ENCODE data around the gene ZBTB18.
"Not testable (repeated sequence)": the region's sequence is repeated elsewhere in the genome, so short reads cannot be mapped to it uniquely, and the experiment has no call there.

ZBTB18 gene

GRCh38 chr1:244044423-244044822, 6.7 kb upstream of the ZBTB18 start:
- no CpG with 5 or more reads among the region's 1 CpG for WGBS
- Histone ChIP-seq H2BK12ac (ENCODE audit: low read length in 2 of 2) (no peak overlapping the region), H3K23ac (ENCODE audit: low read length in 2 of 2) (no peak overlapping the region), H2AK5ac (ENCODE audit: low read length, severe bottlenecking) (no peak overlapping the region), H3K4me3 (ENCODE audit: insufficient read depth in 1 of 2, low read depth in 1 of 2, low read length in 2 of 2) (no peak overlapping the region), H3K14ac (ENCODE audit: low read length in 2 of 2) (no peak overlapping the region), H3K27ac (ENCODE audit: low read length, poor library complexity, severe bottlenecking) (no peak overlapping the region), H2BK15ac (ENCODE audit: low read depth, poor library complexity, severe bottlenecking) (no peak overlapping the region), H3K4me2 (ENCODE audit: low read length, poor library complexity, severe bottlenecking) (no peak overlapping the region), H3K36me3 (ENCODE audit: control insufficient read depth in 1 of 2, insufficient read depth in 2 of 2, low read depth in 1 of 2, low read length in 2 of 2) (no peaks in the 10 kb centered on the region), H4K8ac (ENCODE audit: low read length) (no peak overlapping the region), H4K91ac (ENCODE audit: low read length) (no peak overlapping the region), H3K4ac (ENCODE audit: low read depth in 1 of 2, low read length in 2 of 2) (no peak overlapping the region), H3K27me3 (ENCODE audit: control insufficient read depth in 1 of 2, insufficient read depth in 1 of 2, low read length in 2 of 2) (no peaks in the 10 kb centered on the region), H3K9me3 (ENCODE audit: control insufficient read depth, low read length) (no peaks in the 10 kb centered on the region), H2BK5ac (ENCODE audit: low read depth, low read length, poor library complexity, severe bottlenecking) (no peak overlapping the region), H3K79me1 (replicated peaks; ENCODE audit: low read length, poor library complexity, severe bottlenecking) (peaks cover 2% of the 10 kb centered on the region), H3K9ac (ENCODE audit: low read length) (no peak overlapping the region), H3K18ac (ENCODE audit: low read depth in 1 of 2, low read length in 2 of 2) (no peak overlapping the region), H3K4me1 (ENCODE audit: control insufficient read depth, insufficient read depth, low read depth, low read length) (no peaks in the 10 kb centered on the region), H2BK120ac (ENCODE audit: low read depth, low read length) (no peak overlapping the region), H2AFZ (ENCODE audit: low read depth, low read length) (no peak overlapping the region)
- DNase-seq = no peak

GRCh38 chr1:244046254-244046653, 4.8 kb upstream of the ZBTB18 start:
- DNase-seq; H2AFZ ChIP-seq (ENCODE audit: low read depth, low read length); H3K36me3 ChIP-seq (ENCODE audit: control insufficient read depth in 1 of 2, insufficient read depth in 2 of 2, low read depth in 1 of 2, low read length in 2 of 2); H4K8ac ChIP-seq (ENCODE audit: low read length); H3K18ac ChIP-seq (ENCODE audit: low read depth in 1 of 2, low read length in 2 of 2); H3K9ac ChIP-seq (ENCODE audit: low read length); H3K79me1 ChIP-seq (replicated peaks; ENCODE audit: low read length, poor library complexity, severe bottlenecking); H2BK120ac ChIP-seq (ENCODE audit: low read depth, low read length); H2AK5ac ChIP-seq (ENCODE audit: low read length, severe bottlenecking); H3K27me3 ChIP-seq (ENCODE audit: control insufficient read depth in 1 of 2, insufficient read depth in 1 of 2, low read length in 2 of 2); H3K9me3 ChIP-seq (ENCODE audit: control insufficient read depth, low read length); H3K4me2 ChIP-seq (ENCODE audit: low read length, poor library complexity, severe bottlenecking); H3K14ac ChIP-seq (ENCODE audit: low read length in 2 of 2); H4K91ac ChIP-seq (ENCODE audit: low read length); H3K4me3 ChIP-seq (ENCODE audit: insufficient read depth in 1 of 2, low read depth in 1 of 2, low read length in 2 of 2); H3K4ac ChIP-seq (ENCODE audit: low read depth in 1 of 2, low read length in 2 of 2); H2BK12ac ChIP-seq (ENCODE audit: low read length in 2 of 2); H3K23ac ChIP-seq (ENCODE audit: low read length in 2 of 2); H3K4me1 ChIP-seq (ENCODE audit: control insufficient read depth, insufficient read depth, low read depth, low read length); H2BK5ac ChIP-seq (ENCODE audit: low read depth, low read length, poor library complexity, severe bottlenecking); H3K27ac ChIP-seq (ENCODE audit: low read length, poor library complexity, severe bottlenecking); H2BK15ac ChIP-seq (ENCODE audit: low read depth, poor library complexity, severe bottlenecking): not testable (repeated sequence)
- no CpG with 5 or more reads among the region's 1 CpG for WGBS

GRCh38 chr1:244046907-244047611, 4.0 kb upstream of the ZBTB18 start:
- Histone ChIP-seq H2AK5ac (ENCODE audit: low read length, severe bottlenecking) (no peak overlapping the region), H2BK5ac (ENCODE audit: low read depth, low read length, poor library complexity, severe bottlenecking) (no peak overlapping the region), H3K23ac (ENCODE audit: low read length in 2 of 2) (no peak overlapping the region), H3K27me3 (ENCODE audit: control insufficient read depth in 1 of 2, insufficient read depth in 1 of 2, low read length in 2 of 2) (no peaks in the 10 kb centered on the region), H3K14ac (ENCODE audit: low read length in 2 of 2) (no peak overlapping the region), H3K79me1 (replicated peaks; ENCODE audit: low read length, poor library complexity, severe bottlenecking) (peaks cover 2% of the 10 kb centered on the region), H3K9me3 (ENCODE audit: control insufficient read depth, low read length) (no peaks in the 10 kb centered on the region), H4K91ac (ENCODE audit: low read length) (no peak overlapping the region), H3K36me3 (ENCODE audit: control insufficient read depth in 1 of 2, insufficient read depth in 2 of 2, low read depth in 1 of 2, low read length in 2 of 2) (no peaks in the 10 kb centered on the region), H2AFZ (ENCODE audit: low read depth, low read length) (peak overlapping the region; percentile 8), H3K4me3 (ENCODE audit: insufficient read depth in 1 of 2, low read depth in 1 of 2, low read length in 2 of 2) (peak overlapping the region in 1 of 2 experiments; percentile 97), H4K8ac (ENCODE audit: low read length) (no peak overlapping the region), H3K4ac (ENCODE audit: low read depth in 1 of 2, low read length in 2 of 2) (peak overlapping the region in 1 of 2 experiments; percentile 37), H3K18ac (ENCODE audit: low read depth in 1 of 2, low read length in 2 of 2) (peak overlapping the region; percentile 48 to 58), H3K27ac (ENCODE audit: low read length, poor library complexity, severe bottlenecking) (peak overlapping the region; percentile 64), H3K4me1 (ENCODE audit: control insufficient read depth, insufficient read depth, low read depth, low read length) (no peaks in the 10 kb centered on the region), H2BK12ac (ENCODE audit: low read length in 2 of 2) (no peak overlapping the region), H3K9ac (ENCODE audit: low read length) (peak overlapping the region; percentile 93), H2BK120ac (ENCODE audit: low read depth, low read length) (no peak overlapping the region), H2BK15ac (ENCODE audit: low read depth, poor library complexity, severe bottlenecking) (no peak overlapping the region), H3K4me2 (ENCODE audit: low read length, poor library complexity, severe bottlenecking) (peak overlapping the region; percentile 69)
- WGBS = 14% methylated on average over 12 of the region's 13 CpGs
- peak; percentile 63 for DNase-seq

- Histone ChIP-seq H2BK120ac (ENCODE audit: low read depth, low read length) (no peak overlapping the region), H2BK5ac (ENCODE audit: low read depth, low read length, poor library complexity, severe bottlenecking) (peak overlapping the region; percentile 24), H4K8ac (ENCODE audit: low read length) (peak overlapping the region; percentile 45), H4K91ac (ENCODE audit: low read length) (peak overlapping the region; percentile 65), H3K9me3 (ENCODE audit: control insufficient read depth, low read length) (no peaks in the 10 kb centered on the region), H3K4me2 (ENCODE audit: low read length, poor library complexity, severe bottlenecking) (peak overlapping the region; percentile 69), H2BK12ac (ENCODE audit: low read length in 2 of 2) (peak overlapping the region in 1 of 2 experiments; percentile 72), H2AFZ (ENCODE audit: low read depth, low read length) (peak overlapping the region; percentile 8), H3K79me1 (replicated peaks; ENCODE audit: low read length, poor library complexity, severe bottlenecking) (peaks cover 2% of the 10 kb centered on the region), H3K14ac (ENCODE audit: low read length in 2 of 2) (peak overlapping the region in 1 of 2 experiments; percentile 99), H3K27me3 (ENCODE audit: control insufficient read depth in 1 of 2, insufficient read depth in 1 of 2, low read length in 2 of 2) (no peaks in the 10 kb centered on the region), H3K4ac (ENCODE audit: low read depth in 1 of 2, low read length in 2 of 2) (peak overlapping the region; percentile 8 to 62), H3K18ac (ENCODE audit: low read depth in 1 of 2, low read length in 2 of 2) (peak overlapping the region; percentile 40 to 99), H2AK5ac (ENCODE audit: low read length, severe bottlenecking) (no peak overlapping the region), H3K27ac (ENCODE audit: low read length, poor library complexity, severe bottlenecking) (peak overlapping the region; percentile 84), H3K9ac (ENCODE audit: low read length) (peak overlapping the region; percentile 93), H3K4me3 (ENCODE audit: insufficient read depth in 1 of 2, low read depth in 1 of 2, low read length in 2 of 2) (peak overlapping the region; percentile 89 to 97), H3K23ac (ENCODE audit: low read length in 2 of 2) (no peak overlapping the region), H2BK15ac (ENCODE audit: low read depth, poor library complexity, severe bottlenecking) (peak overlapping the region; percentile 73), H3K4me1 (ENCODE audit: control insufficient read depth, insufficient read depth, low read depth, low read length) (no peaks in the 10 kb centered on the region), H3K36me3 (ENCODE audit: control insufficient read depth in 1 of 2, insufficient read depth in 2 of 2, low read depth in 1 of 2, low read length in 2 of 2) (no peaks in the 10 kb centered on the region)
- under 1% methylated on average over 49 of the region's 54 CpGs for WGBS
- no peak for DNase-seq
Observed at GRCh38 chr1:244047621-244048255, 3.3 kb upstream of the ZBTB18 start.

Data from mesenchymal stem cell (in vitro differentiated cells and primary cell).